Measurements from ENCODE around the gene DSC1.

Gene DSC1, protein sequence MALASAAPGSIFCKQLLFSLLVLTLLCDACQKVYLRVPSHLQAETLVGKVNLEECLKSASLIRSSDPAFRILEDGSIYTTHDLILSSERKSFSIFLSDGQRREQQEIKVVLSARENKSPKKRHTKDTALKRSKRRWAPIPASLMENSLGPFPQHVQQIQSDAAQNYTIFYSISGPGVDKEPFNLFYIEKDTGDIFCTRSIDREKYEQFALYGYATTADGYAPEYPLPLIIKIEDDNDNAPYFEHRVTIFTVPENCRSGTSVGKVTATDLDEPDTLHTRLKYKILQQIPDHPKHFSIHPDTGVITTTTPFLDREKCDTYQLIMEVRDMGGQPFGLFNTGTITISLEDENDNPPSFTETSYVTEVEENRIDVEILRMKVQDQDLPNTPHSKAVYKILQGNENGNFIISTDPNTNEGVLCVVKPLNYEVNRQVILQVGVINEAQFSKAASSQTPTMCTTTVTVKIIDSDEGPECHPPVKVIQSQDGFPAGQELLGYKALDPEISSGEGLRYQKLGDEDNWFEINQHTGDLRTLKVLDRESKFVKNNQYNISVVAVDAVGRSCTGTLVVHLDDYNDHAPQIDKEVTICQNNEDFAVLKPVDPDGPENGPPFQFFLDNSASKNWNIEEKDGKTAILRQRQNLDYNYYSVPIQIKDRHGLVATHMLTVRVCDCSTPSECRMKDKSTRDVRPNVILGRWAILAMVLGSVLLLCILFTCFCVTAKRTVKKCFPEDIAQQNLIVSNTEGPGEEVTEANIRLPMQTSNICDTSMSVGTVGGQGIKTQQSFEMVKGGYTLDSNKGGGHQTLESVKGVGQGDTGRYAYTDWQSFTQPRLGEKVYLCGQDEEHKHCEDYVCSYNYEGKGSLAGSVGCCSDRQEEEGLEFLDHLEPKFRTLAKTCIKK

DNA sequence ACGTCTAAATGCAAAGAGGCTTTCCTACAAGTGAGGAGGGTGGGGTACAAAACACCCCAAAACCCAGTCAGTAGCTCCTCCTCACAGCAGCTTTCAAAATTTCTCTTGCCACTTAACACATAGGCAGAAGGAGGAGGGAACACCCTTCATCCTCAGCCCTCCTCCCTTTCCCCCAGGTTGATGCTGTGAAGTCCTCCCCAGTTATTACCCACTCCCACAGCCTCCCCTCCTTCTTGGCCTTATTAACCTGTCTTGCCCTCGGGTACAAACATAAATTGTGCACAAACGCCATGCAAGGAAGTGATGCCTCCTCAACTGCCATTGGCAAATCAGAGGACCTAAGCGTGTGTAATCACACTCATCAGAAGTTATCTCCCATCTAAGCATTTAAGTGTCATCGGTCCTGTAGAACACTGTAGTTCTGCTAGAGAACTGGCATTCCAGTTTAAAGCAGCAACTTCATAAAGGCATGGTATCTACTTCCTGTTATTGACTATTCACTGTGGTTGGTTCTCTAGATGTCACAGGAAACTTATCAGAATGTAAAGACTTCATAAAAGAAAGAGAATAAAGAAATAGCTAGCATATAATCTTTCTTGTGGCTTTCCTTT, at the start of gene DSC1:
TSS of gene DSC1 (minus strand) at position 32 of the 611 bp plus-strand sequence. CDS start 262 bp downstream, outside the sequence.
- FAIRE-seq = no peak
- no peak for DNase-seq (ENCODE audit: insufficient read length, low spot score)

DNA sequence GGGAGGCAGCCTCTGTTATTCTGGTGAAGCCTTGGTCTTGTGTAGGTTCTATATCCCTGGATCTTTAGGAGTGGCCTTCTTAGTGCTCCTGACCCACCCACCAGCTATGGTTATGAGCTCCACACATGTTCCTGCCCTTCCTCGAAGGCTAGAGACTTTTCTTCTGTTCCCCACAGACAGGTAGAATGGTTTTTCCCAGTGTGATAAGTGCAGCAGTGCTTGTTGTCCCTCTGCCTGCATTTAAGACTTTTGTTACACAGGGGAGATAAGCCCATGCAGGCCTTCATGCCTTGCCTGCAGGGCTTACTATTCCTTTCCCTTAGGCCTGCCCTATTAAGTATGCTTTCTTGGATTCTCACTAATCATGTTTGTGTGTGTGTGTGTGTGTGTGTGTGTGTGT, 48.4 kb upstream of the DSC1 start:
- DNase-seq (ENCODE audit: insufficient read length, low spot score) (no peak), FAIRE-seq (no peak)

DNA sequence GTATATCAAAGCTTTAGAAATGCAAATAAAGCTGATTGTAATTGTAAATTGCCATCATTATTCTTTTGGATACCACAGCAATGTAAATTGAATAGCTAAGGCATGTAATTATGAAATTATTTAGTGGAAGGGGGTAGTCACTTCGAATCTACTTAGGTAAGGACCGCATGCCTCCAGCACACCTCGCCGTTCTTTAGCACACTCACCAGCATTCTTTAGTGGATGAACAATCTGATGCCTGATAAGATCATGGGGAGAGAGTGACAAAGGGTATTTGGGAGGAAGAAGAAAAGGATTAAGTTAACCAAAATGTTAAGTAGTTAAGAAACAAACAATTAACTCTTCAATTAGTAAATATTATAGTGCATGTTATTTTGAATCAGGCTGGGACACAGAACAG, 46.4 kb upstream of the DSC1 start:
- FAIRE-seq = no peak

DNA sequence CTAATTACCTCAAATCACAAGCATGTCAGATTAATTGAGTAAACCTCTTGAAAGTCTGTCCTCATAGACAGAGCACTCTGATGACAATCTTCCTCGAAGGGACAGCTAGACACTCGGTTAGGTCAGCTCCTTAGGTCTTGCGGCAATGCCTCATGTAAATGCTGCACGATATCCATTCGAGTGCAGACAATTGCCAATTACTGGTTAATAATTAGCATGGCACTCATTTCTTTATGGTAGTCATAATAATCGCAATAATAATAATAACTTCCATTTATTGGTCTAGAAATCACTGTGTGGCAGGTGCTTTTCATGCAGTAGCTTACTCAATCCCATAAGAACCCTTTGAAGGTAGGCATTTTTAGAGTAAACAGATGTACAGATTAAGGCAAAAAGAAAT, 44.7 kb upstream of the DSC1 start:
- no peak for FAIRE-seq
- no peak for DNase-seq (ENCODE audit: insufficient read length, low spot score)

More for the DNA sequence above, 46.4 kb upstream of the DSC1 start:
- DNase-seq (ENCODE audit: insufficient read length, low spot score) = no peak

DNA sequence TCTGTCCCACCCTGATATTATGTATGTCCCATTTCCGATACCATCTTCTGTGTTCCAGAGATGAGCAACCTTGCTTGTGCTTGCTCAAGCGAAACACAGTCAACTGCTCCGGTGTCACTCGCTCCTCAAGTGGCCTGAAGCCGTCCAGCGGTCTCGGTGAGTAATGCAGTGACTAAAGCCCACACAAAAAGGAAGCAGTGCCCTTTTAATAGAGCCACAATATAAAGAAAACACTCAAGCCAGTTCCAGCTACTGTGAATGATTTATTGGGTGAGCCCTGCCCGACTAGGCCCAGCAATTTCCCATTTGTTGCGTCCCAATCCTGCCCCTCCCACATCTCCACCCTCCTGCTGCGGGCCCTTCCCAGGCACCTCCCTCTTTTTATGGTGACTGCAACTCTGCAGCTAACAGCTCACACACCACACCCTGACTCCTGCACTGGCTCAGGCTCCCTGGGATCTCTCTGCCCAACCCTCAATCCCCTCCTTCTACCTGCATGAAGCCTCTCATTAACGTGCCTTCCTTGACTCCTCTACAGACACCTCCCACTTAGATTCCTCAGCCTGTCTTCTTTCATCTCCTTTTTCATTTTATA, 44.2 kb upstream of the DSC1 start:
- DNase-seq (ENCODE audit: insufficient read length, low spot score) = peak; percentile 29

DNA sequence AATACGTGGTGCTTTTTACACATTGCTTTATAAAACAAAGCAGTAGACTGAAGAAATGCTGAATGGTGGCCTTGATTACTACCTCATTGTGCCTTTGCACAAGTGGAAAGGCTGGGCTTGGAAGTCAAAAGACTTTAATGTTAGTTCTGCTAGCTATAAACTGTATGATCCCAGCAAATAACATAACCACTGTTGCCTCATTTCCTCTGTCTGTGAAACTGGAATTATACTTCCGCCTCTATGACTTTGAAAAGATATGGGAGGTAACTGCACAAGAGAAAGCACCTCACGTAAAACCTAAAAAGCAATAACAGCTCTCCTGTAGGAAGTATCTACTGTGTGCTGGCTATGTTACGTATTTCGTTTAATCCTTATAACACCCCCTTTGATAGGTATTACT, 43.4 kb upstream of the DSC1 start:
- FAIRE-seq (no peak), DNase-seq (ENCODE audit: insufficient read length, low spot score) (no peak)

More for the DNA sequence above, 44.2 kb upstream of the DSC1 start:
- FAIRE-seq = no peak

DNA sequence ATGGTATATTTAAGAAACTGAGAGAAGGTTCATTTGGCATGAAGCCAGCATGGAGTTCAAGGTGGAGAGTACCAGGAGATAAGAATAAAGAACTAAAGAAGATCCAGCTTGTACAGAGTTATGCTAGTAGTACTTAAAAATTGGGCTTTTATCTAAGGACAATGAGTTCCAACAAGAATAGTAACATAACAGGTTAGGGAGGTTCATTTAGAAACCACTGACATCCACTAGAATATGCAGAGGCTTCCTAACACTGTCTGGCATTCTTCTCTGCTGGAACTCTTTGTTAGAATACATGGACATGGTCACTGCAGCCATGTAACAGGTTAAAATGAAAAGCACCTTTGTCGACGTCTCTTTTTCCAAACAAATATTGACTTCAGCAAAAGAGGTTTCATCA, 42.6 kb upstream of the DSC1 start:
- no peak for DNase-seq (ENCODE audit: insufficient read length, low spot score)
- FAIRE-seq = no peak

DNA sequence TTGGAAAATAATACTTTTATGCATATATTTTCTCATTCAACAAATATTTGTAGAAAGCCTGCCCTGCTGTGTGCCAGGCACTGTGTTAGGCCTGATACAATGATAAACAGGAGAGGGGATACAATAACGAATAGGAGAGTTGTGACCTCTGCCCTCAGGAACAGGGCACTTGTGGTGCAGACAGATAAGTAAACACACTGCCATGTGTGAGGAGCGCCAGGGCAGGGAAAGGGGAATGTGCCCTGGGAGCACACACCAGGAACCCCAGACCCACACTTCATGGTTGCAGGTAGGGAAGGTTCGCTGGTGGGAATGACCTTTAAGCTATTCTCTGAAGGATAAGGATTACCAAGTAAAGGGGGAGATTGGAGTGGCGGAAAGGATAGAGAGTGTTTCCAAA, 42.2 kb upstream of the DSC1 start:
- FAIRE-seq (no peak), DNase-seq (ENCODE audit: insufficient read length, low spot score) (no peak)

DNA sequence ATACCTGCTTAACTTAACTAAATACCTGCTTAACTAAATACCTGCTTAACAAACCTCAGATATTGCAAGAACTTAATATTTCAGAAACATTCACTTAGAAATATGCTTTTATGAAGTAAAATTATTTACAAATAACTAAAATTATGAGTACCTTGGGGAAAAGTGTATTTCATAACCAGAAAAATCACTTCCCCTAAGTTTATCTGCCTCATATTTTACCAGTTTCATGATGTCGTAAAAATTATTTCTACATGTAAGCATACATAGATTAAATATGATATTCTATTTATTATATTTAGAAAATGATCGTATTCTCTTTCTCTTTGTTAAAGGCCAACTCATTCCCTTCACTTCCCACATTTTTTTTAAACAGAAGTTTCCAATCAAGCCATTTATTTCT, 41.5 kb upstream of the DSC1 start:
- DNase-seq (ENCODE audit: insufficient read length, low spot score) (no peak), FAIRE-seq (no peak)

DNA sequence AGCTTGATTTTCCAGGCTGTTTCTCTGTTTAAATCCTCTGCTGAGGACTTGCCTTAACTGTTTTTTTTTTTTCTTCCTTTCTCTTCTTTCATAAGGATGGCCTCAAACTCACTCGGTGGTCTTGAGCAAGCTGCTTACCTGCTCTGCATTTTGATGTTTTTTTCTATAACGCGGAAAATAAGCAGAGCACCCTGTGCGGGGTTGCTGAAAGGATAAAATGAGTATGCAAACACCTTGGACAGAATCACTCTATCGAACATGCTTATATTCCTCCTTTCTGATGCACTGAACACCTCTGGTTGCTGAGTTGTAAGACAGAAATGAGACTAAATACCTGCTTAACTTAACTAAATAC, 41.1 kb upstream of the DSC1 start:
- FAIRE-seq (no peak), DNase-seq (ENCODE audit: insufficient read length, low spot score) (no peak)

DNA sequence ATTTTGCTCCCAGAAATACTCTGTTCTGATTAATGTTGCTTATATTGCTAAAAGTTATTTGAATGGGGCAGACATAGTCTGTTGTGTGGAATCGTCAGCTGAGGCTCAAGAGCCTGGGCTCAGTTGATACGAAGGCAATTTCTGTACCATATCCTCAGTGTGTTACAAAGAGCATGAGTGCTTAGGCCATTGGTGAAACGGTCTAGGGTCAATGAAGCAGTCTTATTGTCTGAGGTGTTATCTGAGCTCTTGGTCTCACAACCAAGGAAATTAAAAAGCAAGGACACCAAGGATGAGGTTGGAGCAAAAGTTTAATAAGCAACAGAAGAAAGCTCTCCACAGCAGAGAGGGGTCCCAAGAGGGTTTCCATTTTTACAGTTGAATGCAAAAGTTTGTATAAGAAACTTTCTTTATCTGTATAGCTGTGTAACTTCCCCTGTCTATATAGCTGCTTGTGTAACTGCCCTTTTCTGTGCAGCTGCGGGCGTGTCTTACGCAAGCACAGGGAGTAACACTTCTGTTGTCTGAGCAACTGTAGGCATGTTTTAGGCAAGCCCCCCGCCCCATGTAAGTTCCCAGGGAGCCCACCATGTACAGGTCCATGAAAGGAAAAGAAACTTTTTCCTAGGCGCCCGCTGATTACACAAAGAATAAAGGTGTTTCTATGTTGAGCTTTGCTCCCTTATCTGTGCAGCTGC, 40.6 kb upstream of the DSC1 start:
- DNase-seq (ENCODE audit: insufficient read length, low spot score) (no peak), FAIRE-seq (no peak)

DNA sequence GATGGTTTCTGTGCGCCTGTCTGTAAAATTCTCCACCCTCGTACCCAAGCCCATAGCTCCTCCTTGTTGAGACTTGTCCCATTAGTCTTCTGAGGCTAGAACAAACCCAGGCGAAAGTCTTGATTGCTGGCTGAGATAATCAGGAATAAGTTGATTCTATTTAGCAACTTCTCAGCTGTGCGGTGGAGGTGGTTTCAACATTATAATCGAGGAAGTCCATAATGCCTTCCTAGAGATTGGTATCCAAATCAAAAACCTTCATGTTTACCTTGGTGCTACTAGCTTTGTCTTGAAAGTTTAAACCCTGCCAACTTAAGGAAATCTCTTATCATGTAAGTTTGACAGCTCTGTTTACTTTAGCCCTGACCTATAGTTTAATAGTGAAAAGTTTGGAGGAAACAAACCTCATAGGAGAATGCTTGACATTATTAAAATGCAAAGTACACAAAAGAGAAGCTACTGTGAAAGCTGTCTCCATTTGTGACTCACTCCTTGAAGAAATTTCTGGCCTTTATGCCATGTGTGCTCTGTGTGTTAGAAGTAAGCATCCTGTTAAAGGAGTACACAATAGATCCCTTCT, 36.6 kb upstream of the DSC1 start:
- DNase-seq (ENCODE audit: insufficient read length, low spot score) (no peak), FAIRE-seq (no peak)

DNA sequence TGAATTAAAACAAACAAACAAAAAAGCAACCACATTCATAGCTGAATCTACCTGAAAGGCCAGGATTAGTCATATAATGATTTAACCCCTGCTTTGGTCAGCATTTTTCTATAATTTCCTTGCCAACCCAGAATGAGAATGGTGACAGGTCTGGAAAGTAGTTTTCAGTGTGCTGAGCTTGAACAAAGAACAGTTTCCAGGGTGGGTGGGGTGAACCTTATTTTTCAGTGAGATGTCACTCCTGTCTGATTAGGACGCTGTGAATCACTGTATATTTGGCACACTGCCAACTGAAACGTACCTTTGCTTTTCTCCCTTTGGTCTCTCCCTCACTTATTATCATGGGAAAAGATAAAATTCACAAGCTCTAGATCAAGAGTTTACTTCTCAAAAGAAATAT, 35.0 kb upstream of the DSC1 start:
- DNase-seq (ENCODE audit: insufficient read length, low spot score) (no peak), FAIRE-seq (no peak)

DNA sequence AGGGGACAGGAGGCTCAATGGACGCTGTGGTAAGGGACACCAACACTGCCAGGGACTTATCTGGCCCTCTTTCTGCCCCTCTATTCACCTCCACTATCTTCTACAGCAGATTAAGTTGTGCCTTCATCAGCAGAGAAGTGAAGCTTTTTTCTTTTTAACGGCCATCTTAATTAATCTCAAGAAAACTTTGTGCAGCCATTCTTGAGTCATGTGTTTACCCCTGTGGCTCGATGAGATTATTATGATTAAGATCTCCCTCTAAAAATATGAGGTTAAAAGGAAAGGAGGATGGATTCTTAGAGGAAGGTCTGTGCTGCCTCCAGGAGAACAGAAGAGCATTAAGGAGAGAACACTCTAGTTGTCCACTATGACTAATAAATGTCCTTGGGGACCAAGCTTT, 32.4 kb upstream of the DSC1 start:
- FAIRE-seq = no peak
- no peak for DNase-seq (ENCODE audit: insufficient read length, low spot score)

DNA sequence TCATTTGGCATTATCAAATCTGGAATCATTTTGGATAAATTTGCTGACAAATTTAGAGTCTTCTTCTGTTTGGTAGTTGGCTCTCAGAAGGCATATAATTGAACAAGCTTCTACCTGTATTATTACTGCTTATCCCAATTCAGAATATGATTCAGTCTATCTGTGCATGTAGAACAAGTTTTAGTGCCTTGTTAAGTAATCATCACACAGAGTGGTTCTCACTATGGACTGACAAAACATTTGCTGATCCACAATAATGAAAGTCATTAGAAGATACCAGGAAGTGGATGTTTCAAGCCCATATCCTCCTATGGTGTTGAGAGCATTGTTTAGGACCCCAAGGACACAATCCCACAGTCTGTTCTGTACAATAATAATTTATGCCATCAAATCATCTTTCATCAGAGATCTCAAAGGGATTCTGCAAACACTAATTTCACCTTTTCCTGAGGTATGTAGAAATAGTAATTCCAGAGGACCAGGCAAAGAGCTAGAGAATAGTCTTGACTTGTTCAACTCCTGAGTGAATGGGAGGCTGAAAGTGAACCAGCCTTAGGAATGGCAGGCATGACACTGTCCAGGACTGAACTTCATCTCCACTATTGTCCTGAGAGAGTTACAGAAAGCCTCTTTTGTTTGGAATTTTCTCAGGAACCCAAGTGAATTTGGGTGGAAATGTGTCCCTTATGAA, 29.6 kb upstream of the DSC1 start:
- FAIRE-seq = no peak

DNA sequence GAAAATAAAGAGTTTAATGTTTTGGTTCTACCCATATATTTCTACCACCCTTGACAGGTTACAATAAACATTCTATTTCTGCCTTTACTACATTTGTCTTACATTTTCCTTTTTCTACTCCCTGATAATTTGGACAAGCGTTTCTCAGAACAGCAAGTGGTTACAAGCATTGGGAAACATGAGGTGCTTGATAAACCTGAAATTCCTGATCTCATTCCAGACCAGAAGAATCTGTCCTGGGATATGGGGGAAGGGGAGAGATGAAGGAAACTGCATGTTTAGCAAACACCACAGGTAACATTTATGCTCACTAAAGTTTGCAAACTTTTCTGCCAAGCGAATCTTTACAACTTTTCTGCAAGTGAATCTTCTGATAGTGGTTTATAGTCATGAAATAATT, 28.3 kb upstream of the DSC1 start:
- FAIRE-seq = no peak
- DNase-seq (ENCODE audit: insufficient read length, low spot score) = no peak

More for the DNA sequence above, 29.6 kb upstream of the DSC1 start:
- no peak for DNase-seq (ENCODE audit: insufficient read length, low spot score)

DNA sequence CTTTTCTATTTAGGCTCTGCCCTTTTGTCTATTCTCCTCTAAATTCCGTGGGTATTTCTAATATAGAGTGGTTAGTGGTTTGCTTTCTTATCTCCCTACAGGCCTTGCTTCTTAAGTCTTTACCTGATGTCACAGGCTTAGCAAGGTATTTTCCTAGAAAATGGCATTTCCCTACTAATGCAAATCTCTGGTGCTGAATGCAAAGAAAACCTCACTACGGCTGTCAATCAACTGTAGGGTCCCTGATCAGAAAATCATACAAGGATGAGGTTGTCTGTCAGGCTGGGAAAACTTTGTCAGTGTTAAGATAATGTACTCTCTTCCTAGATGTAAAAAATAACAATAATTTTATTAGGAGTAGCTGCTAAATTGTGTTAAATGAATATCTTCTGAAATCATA, 27.1 kb upstream of the DSC1 start:
- DNase-seq (ENCODE audit: insufficient read length, low spot score) = no peak
- FAIRE-seq = no peak

DNA sequence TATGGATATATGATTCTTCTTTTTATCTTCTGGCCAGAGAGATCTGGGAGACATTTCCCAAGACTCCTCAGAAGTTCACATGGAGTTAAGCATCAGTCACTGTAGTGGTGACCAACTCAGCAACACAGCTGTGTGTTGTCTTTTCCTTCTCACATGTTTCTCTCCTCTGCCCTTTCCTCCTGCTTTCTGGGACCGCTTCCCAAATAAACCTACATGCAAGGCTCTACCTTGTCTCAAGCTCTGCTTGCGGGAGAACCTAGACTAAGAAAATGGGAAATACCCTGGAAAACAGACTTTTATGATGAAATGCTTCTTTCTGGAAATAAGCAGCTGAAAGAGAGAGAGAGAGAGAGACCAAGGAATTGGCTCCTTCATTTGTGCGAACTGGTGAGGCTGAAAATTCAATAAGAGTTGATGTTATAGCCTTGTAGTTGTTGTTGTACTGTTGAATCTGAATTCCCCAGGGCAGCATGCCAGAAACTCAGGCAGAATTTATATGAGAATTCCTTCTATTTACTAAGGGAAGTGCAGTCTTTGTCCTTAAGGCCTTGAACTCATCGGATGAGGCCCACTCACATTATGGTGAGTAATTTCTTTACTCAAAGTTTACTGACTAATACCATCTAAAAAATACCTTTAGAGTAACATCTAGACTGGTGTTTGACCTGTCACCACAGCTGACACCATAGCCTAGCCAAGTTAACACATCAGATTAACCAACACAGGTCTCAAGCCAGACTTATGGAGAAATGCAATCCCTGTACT, 22.7 kb upstream of the DSC1 start:
- DNase-seq (ENCODE audit: insufficient read length, low spot score) (no peak), FAIRE-seq (no peak)

DNA sequence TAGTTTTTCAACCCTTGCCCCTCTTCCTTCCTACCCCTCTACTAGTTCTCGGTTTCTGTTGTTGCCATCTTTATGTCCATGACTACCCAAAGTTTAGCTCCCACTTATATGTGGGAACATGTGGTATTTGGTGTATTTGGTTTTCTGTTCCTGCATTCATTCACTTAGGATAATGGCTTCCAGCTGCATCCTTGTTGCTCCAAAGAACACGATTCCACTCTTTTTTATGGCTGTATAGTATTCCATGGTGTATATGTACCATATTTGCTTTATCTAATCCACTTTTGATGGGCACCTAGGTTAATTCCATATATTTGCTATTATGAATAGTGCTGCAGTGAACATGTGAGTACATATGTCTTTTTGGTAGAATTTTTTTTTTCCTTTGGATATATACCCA, 20.6 kb upstream of the DSC1 start:
- no peak for FAIRE-seq
- no peak for DNase-seq (ENCODE audit: insufficient read length, low spot score)
